HepG2 (cell line): Measurements from ENCODE around the gene CBFA2T2. TPM values are rescaled to one million over a fixed set of nuclear protein-coding genes. Genes with fewer than 3 reads are reported as not detected.

Source experiments
- HOXD1 ChIP-seq: sonication (generic); formaldehyde crosslinking; IDR thresholded peaks from 2 replicates; pipeline ENCODE4 v1.5.0; 2020; ENCODE audit warnings: missing genetic modification reagents
- IKZF5 ChIP-seq: IDR thresholded peaks from 2 replicates; pipeline ENCODE4 v1.6.1; 2018; ENCODE audit warnings: missing genetic modification reagents, mild to moderate bottlenecking, missing compliant biosample characterization
- KLF11 ChIP-seq: IDR thresholded peaks from 2 replicates; pipeline ENCODE4 v1.6.1; 2016; ENCODE audit warnings: missing compliant biosample characterization
- KLF15 ChIP-seq: sonication (generic); formaldehyde crosslinking; IDR thresholded peaks from 2 replicates; pipeline ENCODE4 v1.8.1; 2023; ENCODE audit warnings: borderline replicate concordance, mild to moderate bottlenecking, inconsistent platforms, missing genetic modification reagents, mixed read lengths
- MYC ChIP-seq: sonication (generic); formaldehyde crosslinking; IDR thresholded peaks from 2 replicates; pipeline ENCODE4 v1.9.0; 2021; ENCODE audit warnings: missing genetic modification reagents, borderline replicate concordance
- NFIB ChIP-seq: sonication (generic); formaldehyde crosslinking; IDR thresholded peaks from 2 replicates; pipeline ENCODE4 v1.9.0; 2021; ENCODE audit warnings: missing genetic modification reagents, mild to moderate bottlenecking, borderline replicate concordance
- NR2F2 ChIP-seq: IDR thresholded peaks from 2 replicates; pipeline ENCODE4 v1.6.1; 2012; ENCODE audit warnings: low read depth, inconsistent platforms, borderline replicate concordance
- SOX13 ChIP-seq, 3 experiments: fragments of 450-650 bp in 1 of 3; sonication (generic) in 1 of 3; formaldehyde crosslinking in 1 of 3; IDR thresholded peaks in 2 of 3; conservative IDR thresholded peaks in 1 of 3; 2 replicates each; pipeline versions ENCODE4 v1.5.0 to v1.6.1; 2016 to 2020; ENCODE audit warnings: antibody characterized with exemption in 1 of 3, mild to moderate bottlenecking in 1 of 3, missing compliant biosample characterization in 1 of 3, missing genetic modification reagents in 1 of 3, moderate library complexity in 1 of 3
- SP1 ChIP-seq, 2 experiments: fragments of 450-650 bp in 1 of 2; sonication (generic) in 1 of 2; formaldehyde crosslinking in 1 of 2; IDR thresholded peaks; 2 replicates each; pipeline versions ENCODE4 v1.4.0 to v1.6.1; 2016 to 2020; ENCODE audit warnings: missing genetic modification reagents in 1 of 2
- TBX2 ChIP-seq: sonication (generic); formaldehyde crosslinking; IDR thresholded peaks from 2 replicates; pipeline ENCODE4 v1.5.0; 2020; ENCODE audit warnings: missing genetic modification reagents, mild to moderate bottlenecking, borderline replicate concordance
- TP53 ChIP-seq: sonication (generic); formaldehyde crosslinking; conservative IDR thresholded peaks from 2 replicates; pipeline ENCODE4 v1.4.0; 2020; ENCODE audit warnings: missing genetic modification reagents
- ZBTB10 ChIP-seq: sonication (generic); formaldehyde crosslinking; IDR thresholded peaks from 2 replicates; pipeline ENCODE4 v1.4.0; 2020; ENCODE audit warnings: missing genetic modification reagents, borderline replicate concordance
- ZMAT3 ChIP-seq: sonication (generic); formaldehyde crosslinking; conservative IDR thresholded peaks from 2 replicates; pipeline ENCODE4 v1.7.0; 2021; ENCODE audit warnings: missing genetic modification reagents
- ZNF331 ChIP-seq: sonication (generic); formaldehyde crosslinking; IDR thresholded peaks from 2 replicates; pipeline ENCODE4 v1.4.0; 2020; ENCODE audit warnings: missing genetic modification reagents
- ZNF335 ChIP-seq: sonication (generic); formaldehyde crosslinking; IDR thresholded peaks from 2 replicates; pipeline ENCODE4 v1.4.0; 2020; ENCODE audit warnings: missing genetic modification reagents
- ZNF576 ChIP-seq: sonication (generic); formaldehyde crosslinking; IDR thresholded peaks from 2 replicates; pipeline ENCODE4 v1.4.0; 2020; ENCODE audit warnings: mild to moderate bottlenecking, missing genetic modification reagents
- ZNF724P ChIP-seq: sonication (generic); formaldehyde crosslinking; IDR thresholded peaks from 2 replicates; pipeline ENCODE4 v1.8.0; 2022; ENCODE audit warnings: missing genetic modification reagents, borderline replicate concordance
- ZNF792 ChIP-seq: IDR thresholded peaks from 2 replicates; pipeline ENCODE4 v1.6.1; 2016
- ZNF879 ChIP-seq: sonication (generic); formaldehyde crosslinking; IDR thresholded peaks from 2 replicates; pipeline ENCODE4 v1.8.1; 2023; ENCODE audit warnings: missing genetic modification reagents
- polyA plus RNA-seq, 8 experiments: library from polyadenylated mRNA; depleted of rRNA in 3 of 8; stranded (reverse) in 7 of 8; unstranded in 1 of 8; fragments of >200 nt; fragmentation: Illumina TruSeq in 4 of 8; extraction: Trizol in 4 of 8; gene quantifications; 2 replicates each; pipeline versions ENCODE4 v1.2.1 to v1.2.3, GENCODE V29; 2011 to 2016; ENCODE audit warnings: low read depth in 4 of 8, missing spikeins in 1 of 8, mixed read lengths in 1 of 8; ENCODE audit not compliant: insufficient read depth in 1 of 8
- total RNA-seq, 5 experiments: library from RNA; depleted of rRNA; stranded (reverse); fragments of >200 nt; fragmentation: Illumina TruSeq; extraction: Trizol; gene quantifications; 2 replicates each; pipeline ENCODE4 v1.2.3, GENCODE V29; 2016; ENCODE audit warnings: low read depth in 1 of 5
- TF ChIP-seq, protein P1 (sequence below): sonication (generic); formaldehyde crosslinking; IDR thresholded peaks from 2 replicates; pipeline ENCODE4 v1.5.0; 2020; ENCODE audit warnings: missing genetic modification reagents, mild to moderate bottlenecking, borderline replicate concordance
- TF ChIP-seq, protein P2 (sequence below): sonication (generic); formaldehyde crosslinking; IDR thresholded peaks from 2 replicates; pipeline ENCODE4 v1.5.0; 2020; ENCODE audit warnings: mild to moderate bottlenecking, missing genetic modification reagents

The CBFA2T2 gene
- total and polyA plus RNA-seq, 2 of the 13 experiments (the other 11 are each of a cell fraction or from before 2014, with no cell fraction given): 6.3 to 21.2 TPM

DNA sequence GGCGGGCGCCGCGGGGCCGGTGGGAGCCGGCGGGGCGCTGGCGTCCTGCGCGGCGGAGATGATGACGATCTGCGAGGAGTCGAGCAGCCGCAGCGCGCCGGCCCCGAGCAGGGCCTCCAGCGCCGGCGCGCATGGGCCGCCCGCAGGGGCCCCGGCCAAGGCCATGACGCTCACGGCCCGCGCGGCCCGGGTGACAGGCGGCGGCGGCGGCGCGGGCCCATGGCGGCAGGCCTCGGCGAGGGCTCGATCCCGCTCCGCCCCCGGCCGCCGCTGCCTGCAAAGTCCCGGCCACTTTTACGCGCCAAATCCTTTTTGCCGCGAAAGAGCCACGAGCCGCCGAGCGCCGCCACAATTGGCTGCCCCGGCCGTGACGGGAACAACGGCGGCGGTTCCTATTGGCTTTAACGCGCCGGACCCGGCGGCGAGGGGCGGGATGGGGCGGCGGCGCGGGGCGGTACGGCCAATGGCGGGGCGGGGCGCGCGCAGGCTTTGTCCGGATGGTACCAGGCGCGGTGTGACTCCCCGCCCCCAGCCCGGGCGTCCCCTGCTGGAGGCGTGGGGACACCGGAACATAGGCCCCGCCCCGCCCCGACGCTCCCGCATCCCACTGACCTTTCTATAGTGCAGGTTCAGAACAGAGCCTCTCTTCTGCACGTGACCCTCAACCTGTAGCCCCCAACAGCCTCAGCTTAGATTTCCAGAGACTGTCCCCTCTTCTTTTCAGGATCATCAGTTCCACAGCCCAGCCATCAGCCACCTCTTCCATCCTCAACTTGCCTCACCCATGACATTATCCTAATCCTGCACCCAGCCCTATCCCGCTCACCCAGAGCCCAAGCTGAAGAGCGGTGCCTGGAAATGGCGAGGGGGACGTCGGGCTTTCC is 196.4 kb downstream of the CBFA2T2 start, which contains the start of gene E2F1 (continued):
- TF ChIP-seq TP53: no peak
- no peak for TF ChIP-seq SP1 (IDR thresholded peaks at IDR 0.05)
- peak; percentile 91 for TF ChIP-seq SP1 (CRISPR knock-in tag; IDR thresholded peaks at IDR 0.05)
- TF ChIP-seq, protein P1, sequence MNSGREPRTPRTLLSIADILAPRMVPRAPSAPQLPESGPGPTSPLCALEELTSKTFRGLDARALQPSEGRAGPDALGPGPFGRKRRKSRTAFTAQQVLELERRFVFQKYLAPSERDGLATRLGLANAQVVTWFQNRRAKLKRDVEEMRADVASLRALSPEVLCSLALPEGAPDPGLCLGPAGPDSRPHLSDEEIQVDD (CRISPR knock-in tag): no peak
- peak; percentile 80; the same call in 1 of the 2 replicates for TF ChIP-seq ZNF724P
- TF ChIP-seq MYC (CRISPR knock-in tag): peak; percentile 72; the same call in 1 of the 2 replicates
- no peak for TF ChIP-seq NFIB (CRISPR knock-in tag)
- TF ChIP-seq IKZF5: peak; percentile 39; the same call in 1 of the 2 replicates
- no peak; the same call in 1 of the 2 replicates for TF ChIP-seq SOX13 (IDR thresholded peaks at IDR 0.05)
- peak in 1 of 2 experiments; percentile 50; a peak in 1 of 4 replicates for TF ChIP-seq SOX13 (CRISPR knock-in tag; conservative IDR thresholded peaks at IDR 0.05 in 1 of 2, IDR thresholded peaks at IDR 0.05 in 1 of 2)
- TF ChIP-seq, protein P2, sequence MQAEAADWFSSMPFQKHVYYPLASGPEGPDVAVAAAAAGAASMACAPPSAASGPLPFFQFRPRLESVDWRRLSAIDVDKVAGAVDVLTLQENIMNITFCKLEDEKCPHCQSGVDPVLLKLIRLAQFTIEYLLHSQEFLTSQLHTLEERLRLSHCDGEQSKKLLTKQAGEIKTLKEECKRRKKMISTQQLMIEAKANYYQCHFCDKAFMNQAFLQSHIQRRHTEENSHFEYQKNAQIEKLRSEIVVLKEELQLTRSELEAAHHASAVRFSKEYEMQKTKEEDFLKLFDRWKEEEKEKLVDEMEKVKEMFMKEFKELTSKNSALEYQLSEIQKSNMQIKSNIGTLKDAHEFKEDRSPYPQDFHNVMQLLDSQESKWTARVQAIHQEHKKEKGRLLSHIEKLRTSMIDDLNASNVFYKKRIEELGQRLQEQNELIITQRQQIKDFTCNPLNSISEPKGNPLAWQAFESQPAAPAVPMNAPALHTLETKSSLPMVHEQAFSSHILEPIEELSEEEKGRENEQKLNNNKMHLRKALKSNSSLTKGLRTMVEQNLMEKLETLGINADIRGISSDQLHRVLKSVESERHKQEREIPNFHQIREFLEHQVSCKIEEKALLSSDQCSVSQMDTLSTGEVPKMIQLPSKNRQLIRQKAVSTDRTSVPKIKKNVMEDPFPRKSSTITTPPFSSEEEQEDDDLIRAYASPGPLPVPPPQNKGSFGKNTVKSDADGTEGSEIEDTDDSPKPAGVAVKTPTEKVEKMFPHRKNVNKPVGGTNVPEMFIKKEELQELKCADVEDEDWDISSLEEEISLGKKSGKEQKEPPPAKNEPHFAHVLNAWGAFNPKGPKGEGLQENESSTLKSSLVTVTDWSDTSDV (CRISPR knock-in tag): peak; percentile 21; the same call in 1 of the 2 replicates
- 0 out of 2 replicates have a peak, but pooled peaks have one; percentile 18 for TF ChIP-seq NR2F2
- TF ChIP-seq ZNF331 (CRISPR knock-in tag): peak; percentile 72; the same call in 1 of the 2 replicates
- peak; percentile 77; the same call in 1 of the 2 replicates for TF ChIP-seq ZNF792 (CRISPR knock-in tag)
- TF ChIP-seq KLF15 (CRISPR knock-in tag): peak; percentile 68; the same call in 1 of the 2 replicates
- TF ChIP-seq HOXD1 (CRISPR knock-in tag): peak; percentile 61; the same call in 1 of the 2 replicates
- peak; percentile 90 for TF ChIP-seq KLF11 (CRISPR knock-in tag)
- no peak for TF ChIP-seq ZNF335 (CRISPR knock-in tag)
- TF ChIP-seq ZNF576 (CRISPR knock-in tag): no peak
- no peak for TF ChIP-seq ZBTB10
- TF ChIP-seq ZMAT3 (CRISPR knock-in tag): no peak
- TF ChIP-seq TBX2 (CRISPR knock-in tag): peak; percentile 90
- no peak; the same call in 1 of the 2 replicates for TF ChIP-seq ZNF879 (CRISPR knock-in tag)
